Thyroid gland (tissue), 4 donors: ENCODE results near the gene TSPO. TPM values are rescaled to one million over a fixed set of nuclear protein-coding genes. Genes with fewer than 3 reads are reported as not detected.

ENCODE experiments used
- DNase-seq, 2 donors: peaks; one replicate each; pipeline ENCODE4 v3.0.0-alpha.2; 2019
- H3K27ac ChIP-seq, 3 donors: fragments of 200-600 bp; sonication (generic); 1 replicate in 2 of 3; 2 replicates in 1 of 3; pipeline ENCODE4 v1.5.1; 2016 to 2019; ENCODE audit warnings: mild to moderate bottlenecking in 1 of 3, moderate library complexity in 1 of 3
- H3K27me3 ChIP-seq: fragments of 200-600 bp; sonication (generic); one replicate; pipeline ENCODE4 v1.5.1; 2019
- H3K36me3 ChIP-seq, 2 donors: fragments of 200-600 bp; sonication (generic); one replicate each; pipeline ENCODE4 v1.5.1; 2016 to 2019
- H3K4me1 ChIP-seq, 2 donors: fragments of 200-600 bp; sonication (generic); one replicate each; pipeline ENCODE4 v1.5.1; 2017 to 2019
- H3K4me3 ChIP-seq, 3 donors: fragments of 200-600 bp; sonication (generic); replicated peaks in 1 of 3; 1 replicate in 2 of 3; 2 replicates in 1 of 3; pipeline ENCODE4 v1.5.1; 2016; ENCODE audit warnings: mild to moderate bottlenecking in 1 of 3
- H3K9me3 ChIP-seq: fragments of 200-600 bp; sonication (generic); one replicate; pipeline ENCODE4 v1.5.1; 2017
- POLR2A ChIP-seq, 2 donors: fragments of 450-650 bp; IDR thresholded peaks; one replicate each; pipeline ENCODE4 v1.6.1; 2017; ENCODE audit warnings: antibody characterized with exemption in 2 of 2, mild to moderate bottlenecking in 2 of 2, moderate library complexity in 1 of 2
- WGBS, 2 donors: methylation state at CpG; one replicate each; pipeline ENCODE4 v1.1.5; 2017; 5-methylcytosine and 5-hydroxymethylcytosine counted together
- intact Hi-C: fragments of 100-400 bp; cut with DNase I; formaldehyde crosslinking; loops from one replicate; pipeline ENCODE4 v1.15.1; 2023
- total RNA-seq, 4 donors: library from RNA; depleted of rRNA; stranded (reverse); fragments of >200 nt; gene quantifications; one replicate each; pipeline ENCODE4 v1.2.3, GENCODE V29; 2016
- TF ChIP-seq, protein P1 (sequence below), 6 experiments: fragments of 200-600 bp in 3 of 6; fragments of 450-650 bp in 3 of 6; sonication (generic) in 3 of 6; IDR thresholded peaks; one replicate each; pipeline ENCODE4 v1.5.1; 2016 to 2019; ENCODE audit warnings: antibody characterized with exemption in 6 of 6, mild to moderate bottlenecking in 2 of 6, inconsistent platforms in 1 of 6, moderate library complexity in 1 of 6

The TSPO gene
- total RNA-seq, 4 donors from 2014 or later = 87.4 to 234 (median 170) TPM

DNA sequence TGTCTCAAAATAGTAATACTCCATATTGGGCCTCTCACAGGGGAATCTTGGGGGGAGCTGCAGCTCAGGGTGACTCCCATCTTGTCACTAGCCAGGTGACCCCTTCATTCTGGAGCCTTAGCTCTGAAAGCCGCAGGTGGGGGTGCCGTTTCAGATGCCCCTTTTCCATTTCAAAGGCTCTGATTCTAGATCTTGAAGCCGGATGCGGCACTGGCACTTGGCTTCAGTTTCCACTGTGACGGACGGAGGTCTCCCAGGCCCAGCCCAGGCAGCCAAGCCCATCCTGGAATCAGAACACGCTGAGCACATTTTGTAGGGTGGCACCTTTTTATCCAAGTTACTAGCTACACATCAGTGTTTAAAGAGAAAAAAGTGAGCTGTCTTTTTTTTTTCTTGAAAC lies 34.4 kb upstream of the TSPO start:
- intact Hi-C loops = no loop called here
- no peaks in the 10 kb centered on the region for H3K27me3 ChIP-seq
- no peaks in the 10 kb centered on the region for H3K36me3 ChIP-seq
- no peak for DNase-seq
- H3K4me3 ChIP-seq = no peak overlapping the region
- peaks cover 0 to under 1% of the 10 kb centered on the region in 2 donors for H3K4me1 ChIP-seq
- H3K27ac ChIP-seq = no peak overlapping the region
- TF ChIP-seq POLR2A (IDR thresholded peaks at IDR 0.05) = no peak
- TF ChIP-seq, protein P1, sequence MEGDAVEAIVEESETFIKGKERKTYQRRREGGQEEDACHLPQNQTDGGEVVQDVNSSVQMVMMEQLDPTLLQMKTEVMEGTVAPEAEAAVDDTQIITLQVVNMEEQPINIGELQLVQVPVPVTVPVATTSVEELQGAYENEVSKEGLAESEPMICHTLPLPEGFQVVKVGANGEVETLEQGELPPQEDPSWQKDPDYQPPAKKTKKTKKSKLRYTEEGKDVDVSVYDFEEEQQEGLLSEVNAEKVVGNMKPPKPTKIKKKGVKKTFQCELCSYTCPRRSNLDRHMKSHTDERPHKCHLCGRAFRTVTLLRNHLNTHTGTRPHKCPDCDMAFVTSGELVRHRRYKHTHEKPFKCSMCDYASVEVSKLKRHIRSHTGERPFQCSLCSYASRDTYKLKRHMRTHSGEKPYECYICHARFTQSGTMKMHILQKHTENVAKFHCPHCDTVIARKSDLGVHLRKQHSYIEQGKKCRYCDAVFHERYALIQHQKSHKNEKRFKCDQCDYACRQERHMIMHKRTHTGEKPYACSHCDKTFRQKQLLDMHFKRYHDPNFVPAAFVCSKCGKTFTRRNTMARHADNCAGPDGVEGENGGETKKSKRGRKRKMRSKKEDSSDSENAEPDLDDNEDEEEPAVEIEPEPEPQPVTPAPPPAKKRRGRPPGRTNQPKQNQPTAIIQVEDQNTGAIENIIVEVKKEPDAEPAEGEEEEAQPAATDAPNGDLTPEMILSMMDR (IDR thresholded peaks at IDR 0.05) = no peak
- no peaks in the 10 kb centered on the region for H3K9me3 ChIP-seq
- WGBS, 2 donors = 84 to 97% methylated on average over 7 of the region's 7 CpGs

DNA sequence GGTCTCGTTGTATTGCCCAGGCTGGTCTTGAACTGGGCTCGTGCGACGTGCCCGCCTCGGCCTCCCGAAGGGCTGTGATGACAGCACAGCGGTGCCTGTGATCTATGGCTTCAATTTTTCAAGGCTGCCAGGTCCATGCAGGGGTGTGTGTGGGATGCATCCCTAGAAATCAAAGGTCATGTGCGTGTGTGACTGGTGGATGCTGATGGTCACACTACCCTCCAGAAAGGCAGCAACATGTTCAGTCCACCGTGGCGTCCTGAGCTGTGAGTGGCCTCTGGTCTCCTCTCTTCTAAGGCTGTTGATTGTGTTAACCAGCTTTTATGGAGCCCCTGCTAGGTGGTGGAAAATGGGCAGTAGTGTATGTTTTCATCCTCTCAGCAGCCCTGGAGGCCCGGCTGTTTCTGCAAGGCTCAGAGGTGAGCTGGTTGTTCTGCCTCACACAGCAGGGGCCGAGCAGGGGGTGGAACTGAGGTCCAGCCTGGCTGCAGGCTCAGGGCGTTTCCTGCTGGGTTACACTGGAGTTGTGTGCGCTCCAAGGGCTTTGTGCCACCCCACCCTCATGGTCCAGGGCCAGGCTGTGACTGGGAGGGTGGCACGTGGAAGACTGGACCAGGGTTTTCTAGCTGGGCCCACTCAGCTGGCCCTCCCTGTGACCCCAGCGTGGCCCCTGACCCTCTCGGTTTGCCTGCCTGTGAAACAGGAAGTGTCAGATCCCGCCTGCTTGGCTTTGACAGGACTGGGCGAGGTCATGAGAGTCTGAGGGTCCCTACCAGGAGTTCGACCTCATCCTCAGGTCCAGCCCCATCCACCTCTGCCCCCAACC lies 33.1 kb upstream of the TSPO start:
- DNase-seq = no peak
- Histone ChIP-seq H3K4me3 (no peak overlapping the region), H3K36me3 (no peaks in the 10 kb centered on the region), H3K4me1 (no peaks in the 10 kb centered on the region), H3K27me3 (no peaks in the 10 kb centered on the region), H3K27ac (no peak overlapping the region), H3K9me3 (no peaks in the 10 kb centered on the region)
- intact Hi-C loops = no loop called here
- no peak for TF ChIP-seq POLR2A (IDR thresholded peaks at IDR 0.05)
- TF ChIP-seq, protein P1 (IDR thresholded peaks at IDR 0.05) = no peak
- WGBS, 2 donors = 77 to 84% methylated on average over 16 to 19 of the region's 21 CpGs

GRCh38 chr22:43118953-43119458 lies 32.4 kb upstream of the TSPO start:
- H3K36me3 ChIP-seq = no peaks in the 10 kb centered on the region
- H3K4me1 ChIP-seq = no peaks in the 10 kb centered on the region
- no peak overlapping the region for H3K4me3 ChIP-seq
- H3K9me3 ChIP-seq = no peaks in the 10 kb centered on the region
- 73 to 75% methylated on average over 3 to 6 of the region's 7 CpGs for WGBS, 2 donors
- intact Hi-C loops = no loop called here
- H3K27ac ChIP-seq = no peak overlapping the region
- H3K27me3 ChIP-seq = no peaks in the 10 kb centered on the region
- TF ChIP-seq POLR2A (IDR thresholded peaks at IDR 0.05) = no peak
- TF ChIP-seq, protein P1 (IDR thresholded peaks at IDR 0.05) = no peak
- DNase-seq = no peak

- TF ChIP-seq, protein P1 (IDR thresholded peaks at IDR 0.05) = no peak
- no peak for TF ChIP-seq POLR2A (IDR thresholded peaks at IDR 0.05)
- no peak for DNase-seq
- WGBS, 2 donors = 60 to 85% methylated on average over 3 to 4 of the region's 5 CpGs
Measured at GRCh38 chr22:43126501-43127165, 24.7 kb upstream of the TSPO start.

More at GRCh38 chr22:43126501-43127165, 24.7 kb upstream of the TSPO start:
- H3K27me3 ChIP-seq = no peaks in the 10 kb centered on the region
- H3K4me3 ChIP-seq = no peak overlapping the region
- no peak overlapping the region for H3K27ac ChIP-seq
- no peaks in the 10 kb centered on the region for H3K4me1 ChIP-seq
- intact Hi-C loops = no loop called here
- no peaks in the 10 kb centered on the region for H3K36me3 ChIP-seq
- H3K9me3 ChIP-seq = no peaks in the 10 kb centered on the region
